Astrocyte of the cerebellum (primary cell): ENCODE data around the gene ASPRV1.
A peak's percentile ranks its signal among the peaks of the same experiment; 100 is the strongest.

Source experiments
- DNase-seq: peaks from one replicate; pipeline ENCODE4 v3.0.0-alpha.2; 2011; ENCODE audit warnings: low read depth
- H3K4me3 ChIP-seq: 2 replicates; pipeline ENCODE4 v1.5.1; 2011; ENCODE audit warnings: mild to moderate bottlenecking, low read depth, low read length, moderate library complexity
- CTCF ChIP-seq: IDR thresholded peaks from 2 replicates; pipeline ENCODE4 v1.5.1; 2012; ENCODE audit warnings: low read length, low read depth, moderate library complexity, mild to moderate bottlenecking; ENCODE audit errors: missing control alignments
- in situ Hi-C: cut with HindIII; loops from 2 replicates; pipeline ENCODE4 v1.10.0; 2017; ENCODE audit warnings: low sequenced_read_pairs

ASPRV1 gene

DNA sequence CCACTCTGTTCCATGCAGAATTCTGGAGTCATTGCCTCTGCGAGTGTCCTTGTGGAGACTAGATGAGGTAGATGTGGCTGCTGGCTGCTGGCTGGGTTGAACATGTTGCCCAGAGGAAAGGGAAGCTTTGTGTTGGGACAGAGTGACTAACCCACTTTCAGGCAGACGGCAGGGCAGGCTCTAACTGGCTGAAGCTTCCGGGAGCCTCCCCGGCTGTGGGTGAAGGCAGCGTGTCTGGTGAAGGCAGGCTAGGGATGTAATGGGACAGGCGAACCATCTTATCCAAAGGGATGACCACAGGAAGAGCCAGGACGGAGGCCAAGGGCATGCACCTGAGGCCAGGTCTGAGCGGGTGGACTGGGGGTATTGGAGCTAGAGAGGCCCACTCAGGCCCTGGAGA, 16.0 kb downstream of the ASPRV1 start:
- no peak for TF ChIP-seq CTCF
- in situ Hi-C loops, result loop anchor here (5.0 kb wide), 1 partner anchor 62 kb away; no protein-coding TSS in a partner anchor
- no peak overlapping the region for H3K4me3 ChIP-seq
- no peak for DNase-seq

DNA sequence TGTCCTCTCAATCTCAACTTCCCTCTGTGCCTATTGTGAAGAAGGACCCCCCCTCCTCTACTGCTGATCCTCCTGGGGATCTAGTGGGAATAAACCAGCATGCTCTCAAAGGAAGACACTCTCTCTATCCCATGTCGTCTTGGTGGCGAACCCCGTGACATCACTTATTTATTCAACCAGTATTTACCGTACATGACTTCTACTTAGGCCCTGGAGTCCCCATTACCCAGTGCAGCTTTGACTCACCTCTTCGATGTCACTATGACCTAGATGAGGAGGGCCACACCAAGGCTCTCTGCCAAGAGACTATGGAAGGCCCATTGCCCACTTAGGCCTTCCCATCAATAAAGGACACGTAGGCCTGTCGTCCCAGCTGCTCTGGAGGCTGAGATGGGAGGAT, 16.7 kb downstream of the ASPRV1 start:
- DNase-seq, result no peak
- in situ Hi-C loops, result loop anchor here (5.0 kb wide), 1 partner anchor 63 kb away; no protein-coding TSS in a partner anchor
- no peak for TF ChIP-seq CTCF
- H3K4me3 ChIP-seq, result no peak overlapping the region

DNA sequence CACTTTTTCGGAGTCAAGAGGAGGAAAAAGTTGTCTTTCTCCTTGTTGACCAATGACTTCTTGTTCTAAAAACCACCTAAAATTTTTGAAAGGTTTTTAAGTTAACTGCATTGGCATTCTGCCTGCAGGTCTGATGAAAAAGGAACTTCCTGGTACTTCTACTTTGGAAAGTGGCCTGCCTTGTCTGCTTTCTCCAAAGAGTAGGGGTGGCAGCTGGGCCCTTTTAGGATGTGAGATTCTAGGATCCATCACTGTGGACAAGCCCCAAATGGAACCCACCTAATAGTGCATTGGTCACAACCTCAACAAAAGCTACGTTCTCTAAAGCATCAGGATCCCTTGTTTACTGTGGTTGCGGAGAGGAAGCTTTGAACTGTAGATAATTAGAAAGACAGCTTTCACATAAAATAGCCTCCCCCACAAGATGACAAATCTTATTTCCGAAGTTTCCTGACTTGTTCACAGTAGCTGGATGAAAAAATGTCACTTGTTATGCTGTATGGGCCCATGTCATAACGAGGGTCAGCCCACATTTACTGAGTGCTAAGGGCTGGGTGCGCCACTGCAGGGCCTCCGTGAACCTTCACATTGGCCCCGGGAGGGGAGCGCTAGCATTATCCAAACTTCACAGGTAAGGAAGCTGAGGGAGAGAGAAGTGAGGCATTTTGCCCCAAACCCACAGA, 17.4 kb downstream of the ASPRV1 start:
- in situ Hi-C loops, result no loop called here
- no peak for TF ChIP-seq CTCF
- H3K4me3 ChIP-seq, result no peak overlapping the region
- DNase-seq, result no peak

DNA sequence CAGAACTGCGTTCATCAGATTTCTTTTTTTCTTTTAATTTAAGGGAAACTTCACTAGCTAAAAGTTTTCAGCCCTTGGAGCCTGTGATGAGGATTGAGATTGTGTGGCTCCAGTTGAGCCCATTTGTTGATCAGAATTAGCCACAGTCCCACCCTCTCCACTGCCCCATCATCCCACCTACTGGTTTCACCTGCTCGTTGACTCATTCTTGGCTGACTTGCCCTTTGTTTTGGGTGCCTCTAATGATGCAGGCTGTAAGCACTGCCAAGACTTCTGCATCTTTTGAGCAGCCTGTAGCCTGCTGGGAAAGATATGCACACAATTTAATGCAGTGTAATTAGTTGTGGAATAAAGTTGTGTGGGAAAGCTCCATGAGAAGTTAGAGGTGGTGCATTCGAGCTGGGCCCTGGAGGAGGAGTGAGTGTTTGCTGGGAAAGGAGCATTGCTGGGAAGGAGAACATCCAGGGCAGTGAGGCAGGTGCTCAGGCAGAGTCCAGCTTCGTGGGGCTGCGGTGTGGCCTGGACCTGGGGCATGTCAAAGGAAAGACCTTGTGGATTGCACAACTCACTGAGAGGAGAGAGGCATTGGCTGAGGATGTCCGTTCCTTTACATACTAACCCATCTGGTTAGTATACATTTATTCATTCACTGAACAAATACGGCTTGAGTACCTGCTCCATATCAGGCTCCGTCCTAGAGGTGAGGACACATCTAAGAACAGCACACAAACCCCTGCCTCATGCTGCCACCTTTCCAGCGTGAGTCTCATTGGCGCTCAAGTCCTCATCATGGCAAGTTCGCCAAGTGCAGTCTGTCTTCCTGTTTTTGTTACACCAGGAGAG, 18.2 kb downstream of the ASPRV1 start:
- in situ Hi-C loops, result no loop called here
- TF ChIP-seq CTCF, result no peak
- peak; percentile 42 for DNase-seq
- H3K4me3 ChIP-seq, result no peak overlapping the region

- in situ Hi-C loops, result no loop called here
- DNase-seq, result no peak
- TF ChIP-seq CTCF, result no peak
- H3K4me3 ChIP-seq, result no peak overlapping the region
Measured at GRCh38 chr2:69940691-69941090, 20.7 kb downstream of the ASPRV1 start.

- in situ Hi-C loops, result loop anchor here (10.0 kb wide), 1 partner anchor 205 kb away; no protein-coding TSS in a partner anchor
- DNase-seq, result no peak
- TF ChIP-seq CTCF, result no peak
- H3K4me3 ChIP-seq, result no peak overlapping the region
Measured at GRCh38 chr2:69939722-69940121, 21.7 kb downstream of the ASPRV1 start.
